ENCODE measurements around the gene PPIP5K2. TPM values are rescaled to one million over a fixed set of nuclear protein-coding genes. Genes with fewer than 3 reads are reported as not detected.
"Not testable (repeated sequence)": the region's sequence is repeated elsewhere in the genome, so short reads cannot be mapped to it uniquely, and the experiment has no call there.

Gene PPIP5K2
- 30.8 TPM for polyA plus RNA-seq (2013, experiment 1 of 2)
- 31.8 TPM for polyA plus RNA-seq (2013, experiment 2 of 2)

DNA sequence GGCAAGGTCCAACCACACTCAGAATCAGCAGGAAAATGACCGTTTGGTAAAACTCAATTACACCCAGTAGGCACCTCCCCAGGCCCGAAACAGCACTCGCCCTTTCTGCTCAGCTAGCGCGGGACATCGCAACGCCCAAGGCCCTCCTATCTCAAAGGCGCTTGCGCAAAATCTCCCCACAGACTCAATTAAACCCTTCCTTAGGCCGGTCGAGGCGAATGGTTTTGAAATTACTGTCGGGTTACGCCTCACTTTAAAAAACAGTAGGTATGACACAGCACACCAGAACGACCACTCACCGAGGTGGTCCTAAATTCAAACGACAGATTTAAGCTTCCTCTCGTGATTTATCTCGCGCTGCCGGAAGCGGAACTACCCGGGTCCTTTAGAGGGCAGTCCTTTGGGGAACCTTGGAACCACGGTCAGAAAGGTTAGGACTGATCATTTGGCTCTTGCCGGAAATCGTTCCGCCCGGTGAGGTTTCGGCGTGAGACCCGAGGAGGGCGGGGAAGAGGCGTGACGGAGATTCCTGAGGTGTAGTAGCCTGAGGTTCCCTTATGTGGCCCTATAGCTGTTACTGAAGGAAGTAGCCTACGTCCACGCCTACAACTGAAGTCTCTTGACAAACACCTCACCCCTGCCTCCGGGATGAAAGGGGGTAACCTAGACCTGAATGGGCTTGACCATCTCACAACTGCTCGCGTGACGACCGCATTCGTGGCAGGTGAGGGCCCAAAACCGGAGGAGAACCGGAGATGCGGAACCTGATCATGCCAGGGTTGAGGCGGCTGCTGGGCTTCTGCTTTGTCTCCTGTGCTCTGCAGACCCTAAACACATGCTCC is at the start of gene PPIP5K2, which contains the start of gene GIN1:
PPIP5K2 (plus strand) TSS at position 537 of the 842 bp plus-strand sequence. CDS start 9,289 bp downstream, outside the sequence.
GIN1 (minus strand) TSS at position 374 of the 842 bp plus-strand sequence. CDS start 11,431 bp downstream, outside the sequence.
- H3K4me2 ChIP-seq (ENCODE audit: low read length), result peak within 1 kb of the TSS; percentile 89
- H3K4ac ChIP-seq (ENCODE audit: low read depth, low read length), result no peak within 1 kb of the TSS
- H2BK5ac ChIP-seq (ENCODE audit: low read length), result peak within 1 kb of the TSS; percentile 23
- no peaks in the 10 kb centered on the region for H3K27me3 ChIP-seq (ENCODE audit: insufficient read depth, low read length, poor library complexity)
- DNase-seq, result peak; percentile 99
- H3K79me1 ChIP-seq (ENCODE audit: low read length), result peaks cover 8% of the 10 kb centered on the region
- no CpG with 5 or more reads among the region's 46 CpGs for WGBS (ENCODE audit: extremely low coverage, insufficient coverage, low lambda C conversion rate)
- peak within 1 kb of the TSS; percentile 90 for H3K9ac ChIP-seq (ENCODE audit: low read length)
- peak within 1 kb of the TSS; percentile 33 for H4K5ac ChIP-seq (ENCODE audit: low read length)
- peak within 1 kb of the TSS; percentile 98 for H3K27ac ChIP-seq (ENCODE audit: low read depth, low read length)
- no peaks in the 10 kb centered on the region for H3K36me3 ChIP-seq (ENCODE audit: control insufficient read depth, insufficient read depth, low read length)
- H4K8ac ChIP-seq (ENCODE audit: low read depth, low read length), result peak within 1 kb of the TSS; percentile 98
- peaks cover 8% of the 10 kb centered on the region for H3K79me2 ChIP-seq (ENCODE audit: control insufficient read depth, insufficient read depth, low read length)
- peak within 1 kb of the TSS; percentile 92 for H3K18ac ChIP-seq (ENCODE audit: low read length)
- no peak within 1 kb of the TSS for H2BK15ac ChIP-seq (replicated peaks; ENCODE audit: low read depth)
- no peak within 1 kb of the TSS for H3K23ac ChIP-seq (ENCODE audit: low read length)
- peak within 1 kb of the TSS; percentile 93 for H3K4me3 ChIP-seq (ENCODE audit: low read length)
- H3K4me1 ChIP-seq (ENCODE audit: control insufficient read depth, low read depth, low read length), result no peaks in the 10 kb centered on the region
- no peak within 1 kb of the TSS for H2BK120ac ChIP-seq (ENCODE audit: low read depth, low read length)
- no peak within 1 kb of the TSS for H2AK5ac ChIP-seq (ENCODE audit: low read length)
- peak within 1 kb of the TSS; percentile 95 for H3K56ac ChIP-seq (ENCODE audit: low read length)

DNA sequence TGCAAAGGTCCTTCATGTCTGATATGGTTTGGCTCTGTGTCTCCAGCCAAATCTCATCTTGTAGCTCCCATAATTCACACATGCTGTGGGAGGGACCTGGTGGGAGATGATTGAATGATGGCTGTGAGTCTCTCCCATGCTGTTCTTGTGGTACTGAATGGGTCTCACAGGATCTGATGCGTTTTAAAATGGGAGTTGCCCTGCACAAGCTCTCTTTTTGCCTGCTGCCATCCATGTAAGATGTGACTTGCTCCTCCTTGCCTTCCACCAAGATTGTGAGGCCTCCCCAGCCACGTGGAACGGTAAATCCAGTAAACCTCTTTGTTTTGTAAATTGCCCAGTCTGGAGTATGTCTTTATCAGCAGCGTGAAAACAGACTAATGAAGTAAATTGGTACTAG is 46.6 kb upstream of the PPIP5K2 start:
- not testable (repeated sequence) for H2AK5ac ChIP-seq (ENCODE audit: low read length); H4K5ac ChIP-seq (ENCODE audit: low read length); H3K79me2 ChIP-seq (ENCODE audit: control insufficient read depth, insufficient read depth, low read length); H4K8ac ChIP-seq (ENCODE audit: low read depth, low read length); DNase-seq; H3K4me1 ChIP-seq (ENCODE audit: control insufficient read depth, low read depth, low read length); H3K36me3 ChIP-seq (ENCODE audit: control insufficient read depth, insufficient read depth, low read length); H2BK15ac ChIP-seq (replicated peaks; ENCODE audit: low read depth); H3K4ac ChIP-seq (ENCODE audit: low read depth, low read length); H3K23ac ChIP-seq (ENCODE audit: low read length); H3K27ac ChIP-seq (ENCODE audit: low read depth, low read length); H3K56ac ChIP-seq (ENCODE audit: low read length); H3K27me3 ChIP-seq (ENCODE audit: insufficient read depth, low read length, poor library complexity); H3K4me2 ChIP-seq (ENCODE audit: low read length); H3K79me1 ChIP-seq (ENCODE audit: low read length); H3K18ac ChIP-seq (ENCODE audit: low read length); H2BK120ac ChIP-seq (ENCODE audit: low read depth, low read length); H3K9ac ChIP-seq (ENCODE audit: low read length); H3K4me3 ChIP-seq (ENCODE audit: low read length); H2BK5ac ChIP-seq (ENCODE audit: low read length)
- no CpG with 5 or more reads among the region's 4 CpGs for WGBS (ENCODE audit: extremely low coverage, insufficient coverage, low lambda C conversion rate)

DNA sequence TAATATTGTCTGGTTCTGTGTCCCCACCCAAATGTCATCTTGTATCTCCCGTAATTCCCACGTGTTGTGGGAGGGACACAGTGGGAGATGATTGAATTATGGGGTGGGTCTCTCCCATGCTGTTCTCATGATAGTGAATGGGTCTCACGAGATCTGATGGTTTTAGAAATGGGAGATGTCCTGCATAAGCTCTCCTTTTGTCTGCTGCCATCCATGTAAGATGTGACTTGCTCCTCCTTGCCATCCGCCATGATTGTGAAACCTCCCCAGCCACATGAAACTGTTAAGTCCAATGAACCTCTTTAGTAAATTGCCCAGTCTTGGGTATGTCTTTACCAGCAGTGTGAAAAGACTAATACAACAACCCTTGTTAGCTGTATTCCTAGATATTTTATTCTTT is 44.7 kb upstream of the PPIP5K2 start:
- Histone ChIP-seq H3K4me3 (ENCODE audit: low read length) (no peak overlapping the region), H2BK5ac (ENCODE audit: low read length) (no peak overlapping the region), H3K36me3 (ENCODE audit: control insufficient read depth, insufficient read depth, low read length) (no peaks in the 10 kb centered on the region), H3K27ac (ENCODE audit: low read depth, low read length) (no peak overlapping the region), H4K5ac (ENCODE audit: low read length) (no peak overlapping the region), H2AK5ac (ENCODE audit: low read length) (no peak overlapping the region), H3K79me2 (ENCODE audit: control insufficient read depth, insufficient read depth, low read length) (no peaks in the 10 kb centered on the region), H3K56ac (ENCODE audit: low read length) (no peak overlapping the region), H3K4me2 (ENCODE audit: low read length) (no peak overlapping the region), H2BK120ac (ENCODE audit: low read depth, low read length) (no peak overlapping the region), H3K23ac (ENCODE audit: low read length) (no peak overlapping the region), H2BK15ac (replicated peaks; ENCODE audit: low read depth) (no peak overlapping the region), H4K8ac (ENCODE audit: low read depth, low read length) (no peak overlapping the region), H3K79me1 (ENCODE audit: low read length) (no peaks in the 10 kb centered on the region), H3K9ac (ENCODE audit: low read length) (no peak overlapping the region), H3K18ac (ENCODE audit: low read length) (no peak overlapping the region), H3K4me1 (ENCODE audit: control insufficient read depth, low read depth, low read length) (no peaks in the 10 kb centered on the region), H3K27me3 (ENCODE audit: insufficient read depth, low read length, poor library complexity) (no peaks in the 10 kb centered on the region), H3K4ac (ENCODE audit: low read depth, low read length) (no peak overlapping the region)
- DNase-seq, result no peak
- WGBS (ENCODE audit: extremely low coverage, insufficient coverage, low lambda C conversion rate), result no CpG with 5 or more reads among the region's 4 CpGs

DNA sequence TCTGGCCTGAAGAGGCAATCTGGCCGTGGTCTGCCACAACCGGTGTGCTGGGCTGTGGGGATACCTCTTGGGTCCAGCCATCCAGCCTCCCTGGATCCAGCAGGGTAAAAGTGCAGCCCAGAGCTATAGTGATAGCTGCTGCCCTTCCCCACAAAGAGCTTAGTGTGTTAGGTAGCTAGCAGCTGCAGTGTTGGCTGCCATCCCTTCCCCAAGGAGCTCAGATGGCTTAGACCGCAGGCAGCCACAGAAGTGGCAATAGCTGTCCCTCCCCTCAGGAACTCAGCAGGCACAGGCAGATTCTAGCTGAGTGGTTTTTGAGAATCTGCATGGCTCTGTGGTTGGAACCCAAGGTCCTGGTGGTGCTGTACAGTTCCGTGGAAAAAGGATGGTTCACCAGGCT is 40.3 kb upstream of the PPIP5K2 start:
- H3K79me1 ChIP-seq (ENCODE audit: low read length), result no peaks in the 10 kb centered on the region
- no peak overlapping the region for H3K4ac ChIP-seq (ENCODE audit: low read depth, low read length)
- no CpG with 5 or more reads among the region's 4 CpGs for WGBS (ENCODE audit: extremely low coverage, insufficient coverage, low lambda C conversion rate)
- H3K36me3 ChIP-seq (ENCODE audit: control insufficient read depth, insufficient read depth, low read length), result no peaks in the 10 kb centered on the region
- no peak overlapping the region for H2BK5ac ChIP-seq (ENCODE audit: low read length)
- H2BK15ac ChIP-seq (replicated peaks; ENCODE audit: low read depth), result no peak overlapping the region
- H3K4me1 ChIP-seq (ENCODE audit: control insufficient read depth, low read depth, low read length), result no peaks in the 10 kb centered on the region
- DNase-seq, result no peak
- no peak overlapping the region for H3K4me2 ChIP-seq (ENCODE audit: low read length)
- H3K9ac ChIP-seq (ENCODE audit: low read length), result no peak overlapping the region
- H3K56ac ChIP-seq (ENCODE audit: low read length), result no peak overlapping the region
- no peak overlapping the region for H4K8ac ChIP-seq (ENCODE audit: low read depth, low read length)
- H4K5ac ChIP-seq (ENCODE audit: low read length), result no peak overlapping the region
- no peak overlapping the region for H3K23ac ChIP-seq (ENCODE audit: low read length)
- no peak overlapping the region for H2AK5ac ChIP-seq (ENCODE audit: low read length)
- H3K79me2 ChIP-seq (ENCODE audit: control insufficient read depth, insufficient read depth, low read length), result no peaks in the 10 kb centered on the region
- H3K27ac ChIP-seq (ENCODE audit: low read depth, low read length), result no peak overlapping the region
- H3K4me3 ChIP-seq (ENCODE audit: low read length), result no peak overlapping the region
- H3K27me3 ChIP-seq (ENCODE audit: insufficient read depth, low read length, poor library complexity), result no peaks in the 10 kb centered on the region
- H3K18ac ChIP-seq (ENCODE audit: low read length), result no peak overlapping the region
- H2BK120ac ChIP-seq (ENCODE audit: low read depth, low read length), result no peak overlapping the region

DNA sequence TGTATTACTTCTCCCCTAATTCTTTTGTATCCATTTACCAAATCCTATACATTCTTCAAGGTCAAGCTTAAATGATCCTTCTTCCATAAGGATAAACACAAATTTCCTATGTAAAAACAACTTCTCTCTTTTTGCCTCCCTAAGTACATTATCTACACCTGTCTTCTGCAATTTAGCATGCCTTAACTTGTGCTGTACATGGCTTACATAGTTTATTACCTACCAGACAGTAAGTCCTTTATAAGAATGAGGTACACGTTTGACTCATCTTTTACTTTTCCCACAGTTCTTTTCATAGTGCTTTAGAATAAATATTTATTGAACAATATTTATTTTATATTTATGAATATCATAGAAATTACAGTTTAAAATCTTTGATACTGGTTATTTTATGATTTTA is 33.6 kb upstream of the PPIP5K2 start:
- WGBS (ENCODE audit: extremely low coverage, insufficient coverage, low lambda C conversion rate), result no CpG with 5 or more reads among the region's 1 CpG
- no peak overlapping the region for H3K56ac ChIP-seq (ENCODE audit: low read length)
- no peaks in the 10 kb centered on the region for H3K27me3 ChIP-seq (ENCODE audit: insufficient read depth, low read length, poor library complexity)
- H3K79me2 ChIP-seq (ENCODE audit: control insufficient read depth, insufficient read depth, low read length), result no peaks in the 10 kb centered on the region
- no peak overlapping the region for H4K5ac ChIP-seq (ENCODE audit: low read length)
- H3K23ac ChIP-seq (ENCODE audit: low read length), result no peak overlapping the region
- H2AK5ac ChIP-seq (ENCODE audit: low read length), result no peak overlapping the region
- DNase-seq, result no peak
- H3K18ac ChIP-seq (ENCODE audit: low read length), result no peak overlapping the region
- no peak overlapping the region for H3K4me2 ChIP-seq (ENCODE audit: low read length)
- no peak overlapping the region for H3K4me3 ChIP-seq (ENCODE audit: low read length)
- no peaks in the 10 kb centered on the region for H3K4me1 ChIP-seq (ENCODE audit: control insufficient read depth, low read depth, low read length)
- no peak overlapping the region for H2BK15ac ChIP-seq (replicated peaks; ENCODE audit: low read depth)
- H3K79me1 ChIP-seq (ENCODE audit: low read length), result no peaks in the 10 kb centered on the region
- H3K27ac ChIP-seq (ENCODE audit: low read depth, low read length), result no peak overlapping the region
- no peak overlapping the region for H2BK120ac ChIP-seq (ENCODE audit: low read depth, low read length)
- no peak overlapping the region for H3K9ac ChIP-seq (ENCODE audit: low read length)
- no peak overlapping the region for H2BK5ac ChIP-seq (ENCODE audit: low read length)
- H4K8ac ChIP-seq (ENCODE audit: low read depth, low read length), result no peak overlapping the region
- no peak overlapping the region for H3K4ac ChIP-seq (ENCODE audit: low read depth, low read length)
- H3K36me3 ChIP-seq (ENCODE audit: control insufficient read depth, insufficient read depth, low read length), result no peaks in the 10 kb centered on the region
